ENCODE results near the gene DNAH8.

Gene DNAH8

DNA sequence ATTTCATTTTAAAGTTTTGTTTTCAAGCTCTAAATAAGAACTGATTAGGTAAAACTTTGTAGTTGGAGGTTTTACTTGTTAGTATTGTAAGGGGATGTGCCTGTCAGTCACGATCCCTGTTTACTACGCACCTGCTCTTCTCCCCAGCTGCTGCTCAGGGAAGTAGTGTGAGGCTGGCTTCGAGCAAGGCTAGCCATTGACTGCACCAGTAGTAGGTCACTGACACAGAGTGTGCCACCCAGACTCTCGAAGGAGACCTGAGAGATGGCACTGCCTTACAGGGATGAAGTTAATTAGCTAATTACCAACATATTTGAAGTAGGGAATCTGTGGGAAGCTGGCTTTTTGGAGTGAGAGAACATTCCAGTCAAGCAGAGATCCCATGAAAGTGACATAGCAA is 89.2 kb downstream of the DNAH8 start:
- in situ Hi-C loops (cut with MboI; ENCODE audit: low pct_unique_long_range_greater_than_20kb, low sequenced_read_pairs, unreplicated experiment) = no loop called here
- DNase-seq (ENCODE audit: low spot score) = no peak
- TF ChIP-seq, protein P1, sequence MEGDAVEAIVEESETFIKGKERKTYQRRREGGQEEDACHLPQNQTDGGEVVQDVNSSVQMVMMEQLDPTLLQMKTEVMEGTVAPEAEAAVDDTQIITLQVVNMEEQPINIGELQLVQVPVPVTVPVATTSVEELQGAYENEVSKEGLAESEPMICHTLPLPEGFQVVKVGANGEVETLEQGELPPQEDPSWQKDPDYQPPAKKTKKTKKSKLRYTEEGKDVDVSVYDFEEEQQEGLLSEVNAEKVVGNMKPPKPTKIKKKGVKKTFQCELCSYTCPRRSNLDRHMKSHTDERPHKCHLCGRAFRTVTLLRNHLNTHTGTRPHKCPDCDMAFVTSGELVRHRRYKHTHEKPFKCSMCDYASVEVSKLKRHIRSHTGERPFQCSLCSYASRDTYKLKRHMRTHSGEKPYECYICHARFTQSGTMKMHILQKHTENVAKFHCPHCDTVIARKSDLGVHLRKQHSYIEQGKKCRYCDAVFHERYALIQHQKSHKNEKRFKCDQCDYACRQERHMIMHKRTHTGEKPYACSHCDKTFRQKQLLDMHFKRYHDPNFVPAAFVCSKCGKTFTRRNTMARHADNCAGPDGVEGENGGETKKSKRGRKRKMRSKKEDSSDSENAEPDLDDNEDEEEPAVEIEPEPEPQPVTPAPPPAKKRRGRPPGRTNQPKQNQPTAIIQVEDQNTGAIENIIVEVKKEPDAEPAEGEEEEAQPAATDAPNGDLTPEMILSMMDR (IDR thresholded peaks at IDR 0.05; ENCODE audit: extremely low read depth, insufficient read depth, missing control alignments) = no peak

DNA sequence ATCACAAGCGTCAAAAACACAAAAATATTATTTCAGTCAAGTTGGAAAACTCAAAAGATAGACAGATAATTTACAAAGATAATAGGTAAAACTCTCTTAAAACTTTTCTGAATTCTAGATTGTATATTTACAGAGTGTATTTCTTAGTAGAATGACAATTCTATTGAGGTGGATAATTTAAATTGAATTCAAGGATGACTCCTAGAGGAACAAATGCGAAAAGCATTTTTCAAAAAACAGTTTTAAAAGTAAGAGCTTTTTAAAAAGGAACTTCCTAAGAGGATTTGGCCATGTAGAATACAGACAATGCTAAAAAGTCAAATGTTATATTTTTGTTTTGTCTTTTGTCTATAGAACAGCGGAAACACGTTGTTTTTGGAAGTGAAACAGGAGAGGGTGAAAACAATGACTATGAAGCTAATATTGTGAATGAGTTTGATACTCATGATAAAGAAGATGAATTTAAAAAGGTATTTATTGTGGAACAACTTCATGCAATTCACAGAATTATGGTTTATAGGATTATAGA is 90.1 kb downstream of the DNAH8 start:
- TF ChIP-seq, protein P1 (IDR thresholded peaks at IDR 0.05; ENCODE audit: extremely low read depth, insufficient read depth, missing control alignments) = no peak
- no peak for DNase-seq (ENCODE audit: low spot score)
- in situ Hi-C loops (cut with MboI; ENCODE audit: low pct_unique_long_range_greater_than_20kb, low sequenced_read_pairs, unreplicated experiment) = no loop called here

DNA sequence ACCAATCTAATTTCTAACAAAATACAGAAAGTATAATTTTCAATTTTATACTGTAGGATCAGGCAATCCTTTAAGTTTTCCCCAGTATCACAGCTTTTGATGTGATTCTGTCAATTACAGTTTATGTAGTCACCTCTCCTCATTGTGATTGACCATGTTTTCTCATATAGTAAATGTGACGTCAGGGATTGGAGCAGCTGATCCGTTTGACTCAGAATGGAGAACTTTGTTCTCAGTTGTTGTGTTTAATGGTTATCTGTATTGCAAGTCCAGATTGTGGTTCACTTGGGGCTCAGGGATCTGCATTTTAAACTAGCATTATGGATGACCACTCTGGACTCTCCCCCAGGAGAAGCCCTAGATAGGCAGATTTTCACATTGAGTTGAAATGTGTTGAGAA is 90.6 kb downstream of the DNAH8 start:
- in situ Hi-C loops (cut with MboI; ENCODE audit: low pct_unique_long_range_greater_than_20kb, low sequenced_read_pairs, unreplicated experiment) = no loop called here
- TF ChIP-seq, protein P1 (IDR thresholded peaks at IDR 0.05; ENCODE audit: extremely low read depth, insufficient read depth, missing control alignments) = no peak
- no peak for DNase-seq (ENCODE audit: low spot score)

DNA sequence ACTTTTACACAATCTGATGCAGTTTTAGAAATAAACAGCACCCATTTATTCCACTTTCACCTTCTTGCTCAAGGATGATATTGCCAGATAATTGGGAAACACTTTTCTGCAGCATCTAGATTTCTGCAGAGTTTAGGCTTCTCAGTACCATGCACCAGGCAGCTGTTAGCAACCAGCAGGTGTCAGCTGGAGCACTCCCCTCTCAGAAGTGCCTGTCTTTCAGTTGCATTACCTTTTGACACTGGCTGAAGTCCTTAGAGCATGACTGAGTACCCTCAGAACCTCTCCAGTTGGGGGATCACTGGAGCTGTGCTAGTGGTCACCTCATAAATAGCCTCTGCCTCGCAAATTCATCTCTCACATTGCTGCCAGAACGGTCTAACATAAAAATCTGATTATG is 91.2 kb downstream of the DNAH8 start:
- TF ChIP-seq, protein P1 (IDR thresholded peaks at IDR 0.05; ENCODE audit: extremely low read depth, insufficient read depth, missing control alignments) = peak; percentile 34
- in situ Hi-C loops (cut with MboI; ENCODE audit: low pct_unique_long_range_greater_than_20kb, low sequenced_read_pairs, unreplicated experiment) = no loop called here
- DNase-seq (ENCODE audit: low spot score) = peak; percentile 19

DNA sequence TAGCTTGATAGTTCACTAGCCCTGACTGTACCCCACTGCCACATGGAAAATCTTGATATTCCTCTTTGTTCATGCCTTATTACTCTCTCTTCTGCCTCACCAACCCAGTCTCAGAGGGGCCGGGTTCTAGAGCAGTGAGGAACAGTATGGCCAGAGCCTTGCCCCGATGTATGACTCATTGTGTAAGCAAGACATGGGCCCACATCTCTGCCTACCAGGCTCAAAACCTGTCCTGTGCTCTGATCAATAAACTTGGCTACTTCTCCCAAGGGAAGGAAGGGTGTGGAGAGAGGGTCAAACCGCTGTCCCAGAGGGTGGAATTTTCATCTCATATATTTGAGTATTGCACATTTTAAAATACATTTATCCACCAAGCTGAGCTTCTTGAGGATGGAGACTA is 91.7 kb downstream of the DNAH8 start:
- in situ Hi-C loops (cut with MboI; ENCODE audit: low pct_unique_long_range_greater_than_20kb, low sequenced_read_pairs, unreplicated experiment) = no loop called here
- DNase-seq (ENCODE audit: low spot score) = no peak
- TF ChIP-seq, protein P1 (IDR thresholded peaks at IDR 0.05; ENCODE audit: extremely low read depth, insufficient read depth, missing control alignments) = no peak

DNA sequence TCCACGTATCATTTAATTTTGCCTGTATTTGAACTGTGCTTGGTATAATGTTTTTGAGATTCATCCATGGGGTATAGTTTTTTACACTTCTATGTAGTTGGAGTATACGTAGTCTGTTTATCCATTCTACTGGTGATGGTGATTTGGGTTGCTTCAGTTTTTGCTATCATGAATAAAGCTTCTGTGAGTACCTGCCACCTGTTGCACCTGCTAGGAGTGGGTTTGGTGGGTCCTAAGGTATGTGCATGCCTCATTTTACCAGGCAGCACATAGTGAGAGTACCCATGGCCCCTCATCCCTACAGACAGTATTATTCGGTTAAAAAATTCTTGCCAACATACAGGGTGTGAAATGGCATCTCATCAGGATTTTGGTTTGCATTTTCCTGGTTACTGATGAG is 92.9 kb downstream of the DNAH8 start:
- TF ChIP-seq, protein P1 (IDR thresholded peaks at IDR 0.05; ENCODE audit: extremely low read depth, insufficient read depth, missing control alignments) = no peak
- no peak for DNase-seq (ENCODE audit: low spot score)
- in situ Hi-C loops (cut with MboI; ENCODE audit: low pct_unique_long_range_greater_than_20kb, low sequenced_read_pairs, unreplicated experiment) = no loop called here
